OCI-LY1 (cell line): ENCODE results near the gene MTMR8.

Experiments
- H2AFZ ChIP-seq: fragments of 200-600 bp; sonication (generic), shearing (Covaris generic); 2 replicates; pipeline ENCODE4 v1.6.0; 2014; ENCODE audit warnings: antibody characterized with exemption, mild to moderate bottlenecking, low read length
- H3F3A ChIP-seq: fragments of 200-600 bp; sonication (generic), shearing (Covaris generic); 2 replicates; pipeline ENCODE4 v1.6.0; 2014; ENCODE audit warnings: mild to moderate bottlenecking, antibody characterized with exemption, low read length, moderate library complexity; ENCODE audit not compliant: insufficient read depth
- H3K27ac ChIP-seq: fragments of 200-600 bp; sonication (generic); 2 replicates; pipeline ENCODE4 v1.5.1; 2014; ENCODE audit warnings: low read length, mixed run types, mild to moderate bottlenecking, low read depth; ENCODE audit not compliant: poor library complexity, severe bottlenecking
- H3K27me3 ChIP-seq: fragments of 200-600 bp; sonication (generic); 2 replicates; pipeline ENCODE4 v1.6.0; 2014; ENCODE audit warnings: antibody characterized with exemption, mild to moderate bottlenecking, low read length, moderate library complexity; ENCODE audit not compliant: insufficient read depth
- H3K36me3 ChIP-seq: fragments of 200-600 bp; sonication (generic); 2 replicates; pipeline ENCODE4 v1.6.1; 2014; ENCODE audit warnings: mild to moderate bottlenecking, antibody characterized with exemption, low read length, moderate library complexity, mixed read lengths; ENCODE audit not compliant: insufficient read depth
- H3K4me1 ChIP-seq: fragments of 200-600 bp; sonication (generic); 2 replicates; pipeline ENCODE4 v1.5.1; 2014; ENCODE audit warnings: mild to moderate bottlenecking, low read length, moderate library complexity; ENCODE audit not compliant: insufficient read depth, severe bottlenecking
- H3K4me2 ChIP-seq: fragments of 200-600 bp; sonication (generic), shearing (Covaris generic); 2 replicates; pipeline ENCODE4 v1.6.1; 2014; ENCODE audit warnings: low read length
- H3K4me3 ChIP-seq: fragments of 200-600 bp; sonication (generic); 2 replicates; pipeline ENCODE4 v1.5.1; 2014; ENCODE audit warnings: low read length, low read depth, mild to moderate bottlenecking, mixed read lengths; ENCODE audit not compliant: poor library complexity, severe bottlenecking
- H3K79me2 ChIP-seq: fragments of 200-600 bp; shearing (Covaris generic); 2 replicates; pipeline ENCODE4 v1.6.1; 2016; ENCODE audit warnings: mixed run types, low read length, mixed read lengths; ENCODE audit not compliant: insufficient read depth
- H3K9ac ChIP-seq: fragments of 200-600 bp; sonication (generic), shearing (Covaris generic); 2 replicates; pipeline ENCODE4 v1.6.1; 2014; ENCODE audit warnings: mild to moderate bottlenecking, low read length, mixed read lengths
- H3K9me2 ChIP-seq: fragments of 200-600 bp; sonication (generic), shearing (Covaris generic); 2 replicates; pipeline ENCODE4 v1.6.1; 2014; ENCODE audit warnings: low read depth, mild to moderate bottlenecking, low read length, mixed read lengths
- H3K9me3 ChIP-seq: fragments of 200-600 bp; shearing (Covaris generic); 2 replicates; pipeline ENCODE4 v1.6.1; 2014; ENCODE audit warnings: low read length, mixed read lengths
- H4K20me1 ChIP-seq: fragments of 200-600 bp; sonication (generic), shearing (Covaris generic); 2 replicates; pipeline ENCODE4 v1.6.0; 2016; ENCODE audit warnings: mild to moderate bottlenecking, low read length; ENCODE audit not compliant: insufficient read depth
- CTCF ChIP-seq: fragments of 200-600 bp; sonication (generic), shearing (Covaris generic); IDR thresholded peaks from 2 replicates; pipeline ENCODE4 v1.5.1; 2017; ENCODE audit warnings: mild to moderate bottlenecking, antibody characterized with exemption, low read length, moderate library complexity, mixed read lengths
- EZH2 ChIP-seq: fragments of 200-600 bp; sonication (generic), shearing (Covaris generic); IDR thresholded peaks from 2 replicates; pipeline ENCODE4 v1.8.0; 2017; ENCODE audit warnings: borderline replicate concordance, mixed run types, mild to moderate bottlenecking, antibody characterized with exemption, low read length, moderate library complexity, mixed read lengths

The MTMR8 gene

GRCh38 chrX:64334467-64334866 is 60.8 kb downstream of the MTMR8 start:
- H3K27me3 ChIP-seq, result no peaks in the 10 kb centered on the region
- no peaks in the 10 kb centered on the region for H3K9me3 ChIP-seq
- H2AFZ ChIP-seq, result no peak overlapping the region
- H3K9me2 ChIP-seq, result no peaks in the 10 kb centered on the region
- H3K4me3 ChIP-seq, result no peak overlapping the region
- H3K27ac ChIP-seq, result no peak overlapping the region
- no peaks in the 10 kb centered on the region for H3F3A ChIP-seq
- no peaks in the 10 kb centered on the region for H4K20me1 ChIP-seq
- H3K79me2 ChIP-seq, result no peaks in the 10 kb centered on the region
- no peak overlapping the region for H3K9ac ChIP-seq
- TF ChIP-seq EZH2, result no peak
- TF ChIP-seq CTCF, result no peak
- no peaks in the 10 kb centered on the region for H3K4me1 ChIP-seq
- H3K4me2 ChIP-seq, result no peak overlapping the region
- peaks cover 7% of the 10 kb centered on the region; the same call in 1 of the 2 replicates for H3K36me3 ChIP-seq

GRCh38 chrX:64330284-64330683 is 65.0 kb downstream of the MTMR8 start:
- no peaks in the 10 kb centered on the region for H3K27me3 ChIP-seq
- H2AFZ ChIP-seq, result no peak overlapping the region
- H3K27ac ChIP-seq, result no peak overlapping the region
- H4K20me1 ChIP-seq, result no peaks in the 10 kb centered on the region
- H3K4me3 ChIP-seq, result no peak overlapping the region
- H3K79me2 ChIP-seq, result no peaks in the 10 kb centered on the region
- TF ChIP-seq EZH2 (no peak), CTCF (no peak)
- no peak overlapping the region for H3K9ac ChIP-seq
- no peaks in the 10 kb centered on the region for H3K4me1 ChIP-seq
- no peaks in the 10 kb centered on the region for H3F3A ChIP-seq
- peaks cover 12% of the 10 kb centered on the region for H3K36me3 ChIP-seq
- H3K4me2 ChIP-seq, result no peak overlapping the region
- H3K9me2 ChIP-seq, result no peaks in the 10 kb centered on the region
- H3K9me3 ChIP-seq, result no peaks in the 10 kb centered on the region

- H3K27ac ChIP-seq, result no peak overlapping the region
- H3K9ac ChIP-seq, result no peak overlapping the region
- H2AFZ ChIP-seq, result no peak overlapping the region
- H4K20me1 ChIP-seq, result no peaks in the 10 kb centered on the region
- H3K4me3 ChIP-seq, result no peak overlapping the region
- no peaks in the 10 kb centered on the region for H3K9me3 ChIP-seq
- no peaks in the 10 kb centered on the region for H3F3A ChIP-seq
- no peaks in the 10 kb centered on the region for H3K4me1 ChIP-seq
- no peaks in the 10 kb centered on the region for H3K27me3 ChIP-seq
- no peaks in the 10 kb centered on the region for H3K9me2 ChIP-seq
- peaks cover 26% of the 10 kb centered on the region; the same call in 1 of the 2 replicates for H3K36me3 ChIP-seq
- no peaks in the 10 kb centered on the region for H3K79me2 ChIP-seq
- no peak overlapping the region for H3K4me2 ChIP-seq
- no peak for TF ChIP-seq EZH2
- TF ChIP-seq CTCF, result no peak
Measured at GRCh38 chrX:64321507-64321906, 73.7 kb downstream of the MTMR8 start.
